Measurements from ENCODE around the gene SULT4A1. TPM values are rescaled to one million over a fixed set of nuclear protein-coding genes. Genes with fewer than 3 reads are reported as not detected.

SULT4A1 gene
- total RNA-seq, 6 experiments from 2014 or later, result not detected

DNA sequence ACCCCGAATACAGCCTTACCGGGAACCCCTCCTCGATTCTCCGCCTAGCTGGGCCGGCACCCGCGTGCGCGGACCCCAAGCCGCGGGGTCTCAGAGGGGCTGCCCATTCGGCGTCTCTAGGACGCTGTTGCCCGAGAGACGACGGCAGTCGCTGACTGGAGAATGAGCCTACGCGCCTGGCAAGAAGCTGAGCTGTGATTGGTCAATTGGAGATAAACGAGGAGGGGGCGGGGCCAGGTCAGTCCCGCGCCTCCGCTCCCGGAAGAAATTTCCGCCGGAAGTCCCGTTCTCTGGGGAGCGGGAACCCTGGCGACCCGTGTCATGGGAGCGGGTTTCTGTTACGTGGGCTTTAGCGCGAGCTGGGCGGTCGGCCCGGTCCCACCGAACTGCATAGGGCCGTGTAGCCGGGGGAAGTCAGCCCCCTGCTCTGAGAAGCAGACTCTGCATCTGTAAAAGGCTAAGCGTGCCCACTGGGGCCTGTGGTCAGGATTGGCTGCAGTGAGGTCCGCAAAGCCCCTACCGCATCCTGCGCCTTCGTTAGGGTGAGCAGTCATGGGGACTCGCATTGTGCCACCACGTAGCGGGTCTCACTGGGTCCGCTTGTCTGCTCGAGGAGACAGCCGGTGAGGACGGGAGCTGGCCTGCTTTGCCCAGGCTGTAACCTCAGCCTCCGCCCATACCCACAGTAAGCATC is 50.0 kb downstream of the SULT4A1 start, which contains the start of gene EFCAB6:
Gene EFCAB6 (minus strand): TSS at position 157 of the 694 bp plus-strand sequence. CDS start 29,987 bp downstream, outside the sequence.
- H3K27ac Mint-ChIP-seq, result peak within 1 kb of the TSS; percentile 88
- peaks cover 4% of the 10 kb centered on the region; the same call in 1 of the 2 replicates for H3K27me3 Mint-ChIP-seq (ENCODE audit: insufficient read depth)
- no peaks in the 10 kb centered on the region for H3K9me3 Mint-ChIP-seq
- TF ChIP-seq CTCF (IDR thresholded peaks at IDR 0.05), result no peak
- peak within 1 kb of the TSS; percentile 89 for H3K4me3 Mint-ChIP-seq
- no peaks in the 10 kb centered on the region for H3K36me3 Mint-ChIP-seq (ENCODE audit: low read depth)
- peak; percentile 87 for DNase-seq
- peaks cover 18% of the 10 kb centered on the region for H3K4me1 Mint-ChIP-seq (ENCODE audit: low read depth)

GRCh38 chr22:43811777-43812148 is 50.5 kb downstream of the SULT4A1 start:
- Mint-ChIP-seq H3K27ac (peak overlapping the region; percentile 88), H3K4me3 (peak overlapping the region; percentile 89), H3K9me3 (no peaks in the 10 kb centered on the region), H3K4me1 (ENCODE audit: low read depth) (peaks cover 18% of the 10 kb centered on the region), H3K36me3 (ENCODE audit: low read depth) (no peaks in the 10 kb centered on the region), H3K27me3 (ENCODE audit: insufficient read depth) (peaks cover under 1% of the 10 kb centered on the region; the same call in 1 of the 2 replicates)
- no peak for DNase-seq
- no peak for TF ChIP-seq CTCF (IDR thresholded peaks at IDR 0.05)

GRCh38 chr22:43802897-43803495 is 59.3 kb downstream of the SULT4A1 start:
- Mint-ChIP-seq H3K27ac (no peak overlapping the region), H3K27me3 (ENCODE audit: insufficient read depth) (peaks cover 2% of the 10 kb centered on the region), H3K9me3 (peaks cover 11% of the 10 kb centered on the region; the same call in 1 of the 2 replicates), H3K36me3 (ENCODE audit: low read depth) (no peaks in the 10 kb centered on the region), H3K4me1 (ENCODE audit: low read depth) (no peaks in the 10 kb centered on the region), H3K4me3 (no peak overlapping the region)
- no peak for TF ChIP-seq CTCF (IDR thresholded peaks at IDR 0.05)
- no peak for DNase-seq

DNA sequence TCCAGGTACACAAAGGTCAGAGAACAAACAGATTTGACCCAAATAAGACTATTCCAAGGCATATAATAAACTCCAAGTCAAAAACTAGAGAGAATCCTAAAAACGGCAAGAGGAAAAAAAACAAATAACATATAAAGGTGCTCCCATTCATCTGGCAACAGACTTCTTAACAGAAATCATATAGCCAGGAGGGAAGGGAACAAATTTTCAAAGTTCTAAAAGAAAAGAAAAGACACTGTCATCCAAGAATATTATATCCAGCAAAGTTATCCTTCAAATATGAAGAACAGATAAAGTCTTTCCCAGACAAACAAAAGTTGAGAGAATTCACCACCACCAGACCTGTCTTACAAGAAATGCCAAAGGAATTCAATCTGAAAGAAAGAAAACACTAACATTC is 61.3 kb downstream of the SULT4A1 start:
- TF ChIP-seq CTCF (IDR thresholded peaks at IDR 0.05), result no peak
- H3K36me3 Mint-ChIP-seq (ENCODE audit: low read depth), result no peaks in the 10 kb centered on the region
- H3K4me3 Mint-ChIP-seq, result no peak overlapping the region
- no peak overlapping the region for H3K27ac Mint-ChIP-seq
- H3K27me3 Mint-ChIP-seq (ENCODE audit: insufficient read depth), result peaks cover 2% of the 10 kb centered on the region
- peaks cover 11% of the 10 kb centered on the region; the same call in 1 of the 2 replicates for H3K9me3 Mint-ChIP-seq
- H3K4me1 Mint-ChIP-seq (ENCODE audit: low read depth), result no peaks in the 10 kb centered on the region
- DNase-seq, result no peak

DNA sequence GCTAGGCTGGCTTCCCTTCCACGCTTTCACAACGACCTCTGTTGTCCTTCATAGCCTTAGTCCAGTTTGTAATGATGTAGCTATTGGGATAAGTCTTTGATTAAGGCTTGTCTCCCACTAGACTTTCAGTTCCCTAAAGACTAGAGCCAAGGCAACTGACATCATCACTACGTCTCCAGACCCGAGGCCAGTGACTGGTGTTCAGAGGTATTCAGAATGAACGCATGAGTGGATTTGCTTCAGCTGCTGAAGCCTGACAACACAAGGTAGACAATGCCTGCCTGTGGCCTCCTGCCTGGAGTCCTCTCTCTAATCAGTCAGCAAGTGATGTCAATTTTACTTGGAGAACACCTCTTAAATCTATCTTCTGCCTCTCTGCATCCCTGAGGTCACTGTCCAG is 63.8 kb downstream of the SULT4A1 start:
- H3K9me3 Mint-ChIP-seq, result peaks cover 11% of the 10 kb centered on the region; the same call in 1 of the 2 replicates
- H3K36me3 Mint-ChIP-seq (ENCODE audit: low read depth), result no peaks in the 10 kb centered on the region
- H3K4me3 Mint-ChIP-seq, result no peak overlapping the region
- TF ChIP-seq CTCF (IDR thresholded peaks at IDR 0.05), result no peak
- no peak for DNase-seq
- H3K4me1 Mint-ChIP-seq (ENCODE audit: low read depth), result no peaks in the 10 kb centered on the region
- H3K27me3 Mint-ChIP-seq (ENCODE audit: insufficient read depth), result peaks cover 1% of the 10 kb centered on the region
- H3K27ac Mint-ChIP-seq, result no peak overlapping the region

All from HFFc6 (cell line).